Peyer's patch (tissue), 4 donors: ENCODE measurements around the gene CDKN2B. TPM values are rescaled to one million over a fixed set of nuclear protein-coding genes. Genes with fewer than 3 reads are reported as not detected.

Experiments used
- DNase-seq, 3 donors: peaks; one replicate each; pipeline ENCODE4 v3.0.0-alpha.2; 2017 to 2019
- H3K27ac ChIP-seq, 4 donors: fragments of 200-600 bp; sonication (generic); one replicate each; pipeline ENCODE4 v1.5.1; 2016 to 2019
- H3K27me3 ChIP-seq, 2 donors: fragments of 200-600 bp; sonication (generic); one replicate each; pipeline ENCODE4 v1.5.1; 2019
- H3K36me3 ChIP-seq, 3 donors: fragments of 200-600 bp; sonication (generic); one replicate each; pipeline ENCODE4 v1.5.1; 2016 to 2019
- H3K4me1 ChIP-seq, 4 donors: fragments of 200-600 bp; sonication (generic); one replicate each; pipeline ENCODE4 v1.5.1; 2016 to 2019
- H3K4me3 ChIP-seq, 4 donors: fragments of 200-600 bp; sonication (generic); 1 replicate in 3 of 4; 2 replicates in 1 of 4; pipeline ENCODE4 v1.5.1; 2016 to 2019; ENCODE audit warnings: mild to moderate bottlenecking in 1 of 4
- H3K9me3 ChIP-seq, 4 donors: fragments of 200-600 bp; sonication (generic); one replicate each; pipeline ENCODE4 v1.5.1; 2016 to 2019; ENCODE audit warnings: mild to moderate bottlenecking in 1 of 4
- CTCF ChIP-seq, 6 experiments: fragments of 450-650 bp in 4 of 6; fragments of 200-600 bp in 2 of 6; sonication (generic) in 1 of 6; IDR thresholded peaks; one replicate each; pipeline ENCODE4 v1.5.1; 2017 to 2019; ENCODE audit warnings: antibody characterized with exemption in 6 of 6, mild to moderate bottlenecking in 3 of 6, moderate library complexity in 1 of 6
- POLR2A ChIP-seq, 2 donors: fragments of 450-650 bp; IDR thresholded peaks; one replicate each; pipeline ENCODE4 v1.5.1; 2017; ENCODE audit warnings: antibody characterized with exemption in 2 of 2, mild to moderate bottlenecking in 2 of 2, moderate library complexity in 2 of 2
- total RNA-seq, 4 donors: library from RNA; depleted of rRNA; stranded (reverse); fragments of >200 nt; gene quantifications; one replicate each; pipeline ENCODE4 v1.1.0, GENCODE V29; 2016

Gene CDKN2B
- total RNA-seq, 4 donors from 2014 or later = 15.7 to 375 (median 228) TPM

GRCh38 chr9:21996438-21996837 is 12.7 kb downstream of the CDKN2B start:
- peaks cover 0 to 10% (median 0%) of the 10 kb centered on the region in 4 donors for H3K4me1 ChIP-seq
- DNase-seq = no peak
- H3K27ac ChIP-seq = no peak overlapping the region
- H3K4me3 ChIP-seq = no peak overlapping the region
- no peaks in the 10 kb centered on the region for H3K9me3 ChIP-seq
- no peaks in the 10 kb centered on the region for H3K27me3 ChIP-seq
- TF ChIP-seq CTCF (IDR thresholded peaks at IDR 0.05) (no peak), POLR2A (IDR thresholded peaks at IDR 0.05) (no peak)
- H3K36me3 ChIP-seq = no peaks in the 10 kb centered on the region

- Histone ChIP-seq H3K27me3 (no peaks in the 10 kb centered on the region), H3K27ac (peak overlapping the region; percentile 87 to 93 (median 89)), H3K4me3 (peak overlapping the region; percentile 79 to 84 (median 82)), H3K4me1 (peaks cover 0 to 10% (median 0%) of the 10 kb centered on the region in 4 donors), H3K36me3 (no peaks in the 10 kb centered on the region), H3K9me3 (no peaks in the 10 kb centered on the region)
- peak; percentile 40 to 80 (median 72) for DNase-seq
- TF ChIP-seq POLR2A (IDR thresholded peaks at IDR 0.05) = no peak
- peak in 3 of 6 experiments; percentile 22 to 34 (median 23) for TF ChIP-seq CTCF (IDR thresholded peaks at IDR 0.05)
These were observed 13.3 kb downstream of the CDKN2B start for GRCh38 chr9:21995666-21996398.

GRCh38 chr9:21995006-21995665 is 14.0 kb downstream of the CDKN2B start:
- H3K4me3 ChIP-seq = peak overlapping the region; percentile 79 to 84 (median 82)
- DNase-seq = peak; percentile 85 to 93 (median 87)
- no peak for TF ChIP-seq CTCF (IDR thresholded peaks at IDR 0.05)
- peak; percentile 29 to 40 for TF ChIP-seq POLR2A (IDR thresholded peaks at IDR 0.05)
- peak overlapping the region; percentile 87 to 93 (median 89) for H3K27ac ChIP-seq
- H3K9me3 ChIP-seq = no peaks in the 10 kb centered on the region
- H3K4me1 ChIP-seq = peaks cover 0 to 10% (median 0%) of the 10 kb centered on the region in 4 donors
- H3K27me3 ChIP-seq = no peaks in the 10 kb centered on the region
- no peaks in the 10 kb centered on the region for H3K36me3 ChIP-seq

- peak; percentile 65 to 77 (median 74) for DNase-seq
- H3K36me3 ChIP-seq = no peaks in the 10 kb centered on the region
- peak within 1 kb of the TSS; percentile 87 to 93 (median 89) for H3K27ac ChIP-seq
- peak within 1 kb of the TSS; percentile 79 to 84 (median 82) for H3K4me3 ChIP-seq
- H3K9me3 ChIP-seq = no peaks in the 10 kb centered on the region
- H3K4me1 ChIP-seq = peaks cover 0 to 10% (median 0%) of the 10 kb centered on the region in 4 donors
- TF ChIP-seq CTCF (IDR thresholded peaks at IDR 0.05) (no peak), POLR2A (IDR thresholded peaks at IDR 0.05) (no peak)
- H3K27me3 ChIP-seq = peaks cover 0 to 4% of the 10 kb centered on the region in 2 donors
These were observed 14.5 kb downstream of the CDKN2B start, which contains the start of gene CDKN2B-AS1 for GRCh38 chr9:21994556-21995005. Gene CDKN2B-AS1 (plus strand): TSS chr9:21994791.

- no peaks in the 10 kb centered on the region for H3K9me3 ChIP-seq
- peaks cover 0 to 10% (median 0%) of the 10 kb centered on the region in 4 donors for H3K4me1 ChIP-seq
- TF ChIP-seq CTCF (IDR thresholded peaks at IDR 0.05) = no peak
- peak within 1 kb of the TSS; percentile 87 to 93 (median 89) for H3K27ac ChIP-seq
- peaks cover 0 to 4% of the 10 kb centered on the region in 2 donors for H3K27me3 ChIP-seq
- H3K4me3 ChIP-seq = peak within 1 kb of the TSS; percentile 79 to 84 (median 82)
- no peaks in the 10 kb centered on the region for H3K36me3 ChIP-seq
- peak; percentile 66 to 82 (median 80) for DNase-seq
These were observed 15.1 kb downstream of the CDKN2B start, which contains the start of gene CDKN2A for GRCh38 chr9:21993893-21994555. Gene CDKN2A (minus strand): TSS chr9:21994392.
